IPS-NIHi7 (cell line): Measurements from ENCODE around the gene SERPINF2.
"Not testable (repeated sequence)": the region's sequence is repeated elsewhere in the genome, so short reads cannot be mapped to it uniquely, and the experiment has no call there.

Experiments
- DNase-seq: peaks from one replicate; pipeline ENCODE4 v3.0.0; 2012; ENCODE audit warnings: mixed read lengths; ENCODE audit errors: extremely low spot score

SERPINF2 gene

DNA sequence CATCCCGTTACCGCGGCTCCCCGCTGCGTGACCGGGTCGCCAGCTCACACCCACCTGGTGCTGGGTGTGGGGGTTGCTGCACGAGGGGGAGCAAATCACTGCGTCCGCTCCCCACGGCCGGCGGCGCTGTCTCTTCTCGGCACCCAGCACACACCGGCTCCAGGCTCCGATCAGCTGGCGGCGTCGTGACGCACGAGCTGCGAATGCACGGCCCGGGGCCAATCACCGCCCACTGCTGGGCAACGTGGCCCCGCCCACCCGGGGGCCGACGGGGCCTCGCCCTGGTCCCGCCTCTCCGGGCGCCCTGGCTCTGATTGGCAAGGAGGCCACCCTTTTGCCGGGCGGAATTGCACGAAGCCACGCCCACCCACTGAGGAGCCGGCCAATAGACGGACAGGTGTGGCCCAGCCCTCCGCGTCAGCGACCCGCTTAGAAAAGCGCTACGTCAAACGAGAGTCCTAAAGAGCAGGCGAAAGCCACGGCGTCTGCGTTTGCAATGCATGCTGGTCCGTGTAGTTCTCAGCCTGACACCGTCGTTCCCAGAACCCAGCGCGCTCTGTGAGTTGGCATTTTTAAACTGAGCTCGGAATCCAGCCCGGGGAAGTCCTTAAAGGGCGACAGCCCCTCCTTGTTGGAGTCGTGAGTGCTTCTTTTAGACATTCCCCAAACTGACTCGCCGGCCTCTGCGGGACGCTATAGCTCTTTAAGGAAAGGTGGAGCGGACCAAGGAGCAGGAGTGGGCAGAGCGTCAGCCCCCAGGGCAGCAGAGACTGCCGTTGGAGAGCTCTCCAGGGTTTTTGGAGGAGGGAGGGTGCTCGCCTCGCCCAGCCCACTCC lies 26.4 kb upstream of the SERPINF2 start:
- peak; percentile 98 for DNase-seq

DNA sequence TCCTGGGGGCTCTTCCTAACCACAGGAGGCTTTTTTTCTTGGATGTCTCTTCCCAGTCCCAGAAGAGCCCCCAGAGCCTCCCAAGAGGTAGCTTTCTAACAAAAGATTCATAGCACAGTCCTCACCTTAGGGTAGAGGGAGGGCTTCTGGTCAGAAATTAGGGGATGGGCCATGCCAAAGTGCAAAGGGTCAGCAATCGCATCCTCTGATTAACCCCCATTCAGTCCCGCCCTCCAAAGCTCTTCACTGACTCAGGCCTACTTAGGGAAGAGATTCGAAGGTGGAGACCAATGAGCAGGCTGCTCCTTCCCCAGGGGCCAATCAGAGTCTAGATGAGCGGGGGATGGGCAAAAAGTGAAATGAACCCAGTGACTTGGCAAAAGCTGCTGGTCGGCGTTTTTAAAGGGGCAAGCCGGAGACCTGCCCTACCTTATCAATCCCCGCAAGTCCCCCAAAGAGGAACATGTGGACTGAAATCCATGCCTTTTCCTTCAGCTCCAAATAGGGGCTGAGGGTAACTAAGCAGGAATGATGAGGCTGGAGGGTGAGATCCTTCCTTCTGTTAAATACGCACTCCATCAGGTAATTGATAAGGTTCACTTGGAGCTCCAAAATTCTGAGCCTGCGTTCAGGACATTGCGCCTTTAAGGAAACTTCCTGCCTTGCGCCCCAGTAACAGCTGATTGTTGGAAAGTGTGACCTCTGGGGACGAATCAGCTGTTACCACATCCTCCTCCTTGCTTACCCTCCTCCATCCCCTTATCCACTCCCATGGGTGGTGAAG lies 25.6 kb upstream of the SERPINF2 start:
- peak; percentile 94 for DNase-seq

DNA sequence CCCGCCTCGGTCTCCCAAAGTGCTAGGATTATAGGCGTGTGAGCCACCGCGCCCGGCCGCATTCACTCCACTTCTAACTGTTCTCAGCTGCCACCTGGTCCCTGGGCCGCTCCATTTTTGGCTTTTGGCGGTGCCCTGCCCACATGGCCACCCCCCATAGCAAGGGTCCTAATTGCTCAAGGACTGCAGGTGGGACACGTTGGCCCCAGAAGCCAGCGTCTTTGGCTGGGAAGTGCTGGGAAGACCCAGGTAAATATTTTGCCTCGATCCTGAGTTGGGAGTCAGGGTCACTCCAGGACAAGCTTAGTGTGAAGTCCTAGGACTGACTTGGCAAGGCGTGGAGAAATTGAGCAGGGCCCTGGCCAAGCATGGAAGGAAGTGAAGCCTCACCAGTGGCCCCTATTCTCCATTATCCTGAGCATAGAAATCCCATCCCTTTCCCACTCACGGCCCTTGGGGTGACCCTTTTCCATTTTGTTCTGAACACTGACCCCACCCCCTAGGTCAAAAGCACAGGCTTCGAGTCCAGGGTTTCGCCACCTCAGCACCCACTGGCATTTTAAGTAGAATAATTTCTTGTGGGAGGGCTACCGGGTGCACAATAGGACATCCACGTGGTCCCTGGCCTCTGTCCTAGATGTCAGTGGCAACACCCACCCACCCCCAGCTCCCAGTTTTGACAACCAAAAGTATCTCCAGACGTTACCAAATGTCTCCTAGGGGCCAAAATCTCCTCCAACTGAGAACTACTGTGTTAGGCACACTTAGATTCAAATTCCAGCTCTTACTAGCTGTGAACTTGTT lies 24.1 kb upstream of the SERPINF2 start:
- no peak for DNase-seq

DNA sequence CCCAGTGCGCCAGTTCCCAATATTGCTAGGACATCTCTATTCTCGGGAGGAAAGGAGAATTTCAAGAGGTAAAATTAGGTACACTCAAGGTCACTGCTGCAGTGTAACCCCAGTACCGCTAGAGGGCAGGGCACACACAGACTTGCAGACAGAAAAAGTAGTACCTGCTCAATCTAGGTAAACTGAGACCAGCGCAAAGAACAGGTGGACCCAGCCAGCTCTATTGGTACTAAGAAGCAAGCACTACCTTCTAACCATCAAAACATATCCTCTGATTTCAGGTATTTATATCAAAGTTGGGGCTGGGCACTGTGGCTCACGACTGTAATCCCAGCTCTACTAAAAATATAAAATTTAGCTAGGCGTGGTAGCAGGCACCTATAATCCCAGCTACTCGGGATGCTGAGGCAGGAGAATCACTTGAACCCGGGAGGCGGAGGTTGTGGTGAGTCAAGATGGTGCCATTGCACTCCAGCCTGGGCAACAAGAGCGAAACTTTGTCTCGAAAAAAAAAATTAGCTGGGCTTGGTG lies 21.8 kb upstream of the SERPINF2 start:
- no peak for DNase-seq

DNA sequence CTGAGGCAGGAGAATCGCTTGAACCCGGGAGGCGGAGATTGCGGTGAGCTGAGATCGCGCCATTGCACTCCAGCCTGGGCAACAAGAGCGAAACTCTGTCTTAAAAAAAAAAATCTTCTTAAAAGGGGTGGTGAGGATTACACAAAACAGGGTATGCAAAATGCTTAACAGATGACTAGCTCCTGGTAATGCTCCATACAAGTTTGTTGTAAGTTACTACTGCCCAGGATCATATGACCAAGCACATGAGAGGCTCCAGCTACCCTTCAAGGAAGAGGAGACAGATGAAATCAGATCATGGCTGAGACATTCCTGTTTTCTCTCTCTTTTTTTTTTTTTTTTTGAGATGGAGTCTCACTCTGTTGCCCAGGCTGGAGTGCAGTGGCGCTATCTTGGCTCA lies 20.6 kb upstream of the SERPINF2 start:
- DNase-seq = not testable (repeated sequence)

DNA sequence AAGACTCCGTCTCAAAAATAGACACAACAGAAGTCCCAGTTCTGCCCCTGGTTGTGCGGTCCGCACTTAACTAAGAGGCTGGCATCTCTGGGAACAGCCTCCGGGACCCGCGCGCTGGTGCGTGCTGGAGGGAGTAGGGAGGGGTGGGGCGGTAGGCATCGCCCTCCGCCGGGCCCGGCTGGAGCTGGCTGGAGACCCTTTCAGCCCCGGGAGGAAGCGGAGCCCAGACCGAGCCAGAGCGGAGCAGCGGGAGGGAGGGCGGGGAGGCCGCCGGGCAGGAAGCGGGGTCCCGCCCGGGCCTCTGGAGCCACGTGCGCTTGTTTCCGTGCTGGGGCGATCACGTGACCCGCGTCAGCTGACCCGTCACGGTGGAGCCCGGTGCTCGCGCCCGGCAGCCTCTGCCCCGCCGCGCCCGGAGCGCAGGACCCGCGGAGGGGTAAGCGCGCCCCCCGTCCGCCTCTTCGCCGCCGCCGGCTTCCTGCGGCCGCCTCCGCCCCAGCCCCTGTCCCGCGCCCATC lies 18.3 kb upstream of the SERPINF2 start, which contains the start of gene WDR81:
Gene WDR81, plus strand, starts transcription at position 354 of the 518 bp plus-strand sequence. CDS start 256 bp downstream, outside the sequence.
- peak; percentile 92 for DNase-seq

DNA sequence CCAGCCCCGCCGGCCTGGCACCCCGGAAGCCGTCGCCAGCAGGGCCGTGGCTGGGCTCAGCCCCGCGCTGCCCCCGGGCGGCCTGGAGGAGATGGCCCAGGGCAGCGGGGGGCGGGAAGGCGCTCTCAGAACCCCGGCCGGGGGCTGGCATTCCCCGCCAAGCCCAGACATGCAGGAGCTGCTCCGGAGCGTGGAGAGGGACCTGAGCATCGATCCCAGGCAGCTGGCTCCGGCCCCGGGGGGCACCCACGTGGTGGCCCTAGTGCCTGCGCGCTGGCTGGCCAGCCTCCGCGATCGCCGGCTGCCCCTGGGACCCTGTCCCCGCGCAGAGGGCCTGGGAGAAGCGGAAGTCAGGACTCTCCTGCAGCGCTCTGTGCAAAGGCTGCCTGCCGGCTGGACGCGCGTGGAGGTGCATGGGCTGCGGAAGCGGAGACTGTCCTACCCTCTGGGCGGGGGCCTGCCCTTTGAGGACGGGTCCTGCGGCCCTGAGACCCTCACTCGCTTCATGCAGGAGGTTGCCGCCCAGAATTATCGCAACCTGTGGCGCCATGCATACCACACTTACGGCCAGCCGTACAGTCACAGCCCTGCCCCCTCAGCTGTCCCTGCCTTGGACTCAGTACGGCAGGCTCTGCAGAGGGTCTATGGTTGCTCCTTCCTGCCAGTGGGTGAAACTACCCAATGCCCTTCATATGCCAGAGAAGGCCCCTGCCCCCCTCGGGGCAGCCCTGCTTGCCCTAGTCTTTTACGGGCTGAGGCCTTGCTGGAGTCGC lies 17.6 kb upstream of the SERPINF2 start:
- no peak for DNase-seq

DNA sequence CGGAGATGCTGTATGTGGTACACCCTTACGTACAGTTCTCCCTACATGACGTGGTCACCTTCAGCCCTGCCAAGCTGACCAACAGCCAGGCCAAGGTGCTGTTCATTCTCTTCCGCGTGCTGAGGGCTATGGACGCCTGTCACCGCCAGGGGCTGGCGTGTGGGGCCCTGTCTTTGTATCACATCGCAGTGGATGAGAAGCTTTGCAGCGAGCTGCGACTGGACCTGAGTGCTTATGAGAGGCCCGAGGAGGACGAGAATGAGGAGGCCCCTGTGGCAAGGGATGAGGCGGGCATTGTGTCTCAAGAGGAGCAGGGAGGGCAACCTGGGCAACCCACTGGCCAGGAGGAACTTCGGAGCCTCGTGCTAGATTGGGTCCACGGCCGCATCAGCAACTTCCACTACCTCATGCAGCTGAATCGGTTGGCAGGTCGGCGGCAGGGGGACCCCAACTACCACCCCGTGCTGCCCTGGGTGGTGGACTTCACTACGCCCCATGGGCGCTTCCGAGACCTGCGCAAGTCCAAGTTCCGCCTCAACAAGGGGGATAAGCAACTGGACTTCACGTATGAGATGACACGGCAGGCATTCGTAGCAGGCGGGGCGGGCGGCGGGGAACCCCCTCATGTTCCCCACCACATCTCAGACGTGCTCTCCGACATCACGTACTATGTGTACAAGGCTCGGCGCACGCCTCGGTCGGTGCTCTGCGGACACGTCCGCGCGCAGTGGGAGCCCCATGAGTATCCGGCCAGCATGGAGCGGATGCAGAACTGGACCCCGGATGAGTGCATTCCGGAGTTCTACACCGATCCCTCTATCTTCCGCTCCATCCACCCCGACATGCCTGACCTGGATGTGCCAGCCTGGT lies 16.8 kb upstream of the SERPINF2 start:
- no peak for DNase-seq

DNA sequence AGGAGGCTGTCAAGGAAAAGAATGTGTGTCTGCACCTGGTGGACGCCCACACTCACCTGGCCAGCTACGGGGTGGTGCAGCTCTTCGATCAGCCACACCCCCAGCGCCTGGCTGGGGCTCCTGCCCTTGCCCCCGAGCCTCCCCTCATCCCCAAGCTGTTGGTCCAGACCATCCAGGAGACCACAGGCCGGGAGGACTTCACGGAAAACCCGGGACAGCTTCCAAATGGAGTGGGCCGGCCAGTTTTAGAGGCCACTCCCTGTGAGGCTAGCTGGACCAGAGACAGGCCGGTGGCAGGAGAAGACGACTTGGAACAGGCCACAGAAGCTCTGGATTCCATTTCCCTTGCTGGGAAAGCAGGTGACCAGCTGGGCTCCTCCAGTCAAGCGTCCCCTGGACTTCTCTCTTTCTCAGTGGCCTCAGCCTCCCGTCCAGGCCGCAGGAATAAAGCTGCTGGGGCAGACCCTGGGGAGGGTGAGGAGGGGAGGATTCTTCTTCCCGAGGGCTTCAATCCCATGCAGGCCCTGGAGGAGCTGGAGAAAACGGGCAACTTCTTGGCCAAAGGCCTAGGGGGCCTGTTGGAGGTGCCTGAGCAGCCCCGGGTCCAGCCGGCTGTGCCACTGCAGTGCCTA lies 15.9 kb upstream of the SERPINF2 start:
- DNase-seq = no peak

DNA sequence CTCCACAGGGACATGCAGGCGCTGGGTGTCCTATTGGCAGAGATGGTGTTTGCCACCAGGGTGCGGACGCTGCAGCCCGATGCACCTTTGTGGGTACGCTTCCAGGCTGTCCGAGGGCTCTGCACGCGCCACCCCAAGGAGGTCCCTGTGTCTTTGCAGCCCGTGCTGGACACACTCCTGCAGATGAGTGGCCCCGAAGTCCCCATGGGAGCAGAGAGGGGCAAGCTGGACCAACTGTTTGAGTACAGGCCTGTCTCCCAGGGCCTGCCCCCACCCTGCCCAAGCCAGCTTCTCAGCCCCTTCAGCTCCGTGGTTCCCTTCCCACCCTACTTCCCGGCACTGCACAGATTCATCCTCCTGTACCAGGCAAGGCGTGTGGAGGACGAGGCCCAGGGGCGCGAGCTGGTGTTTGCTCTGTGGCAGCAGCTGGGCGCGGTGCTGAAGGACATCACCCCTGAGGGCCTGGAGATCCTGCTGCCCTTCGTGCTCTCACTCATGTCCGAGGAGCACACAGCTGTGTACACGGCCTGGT lies 15.3 kb upstream of the SERPINF2 start:
- DNase-seq = no peak

DNA sequence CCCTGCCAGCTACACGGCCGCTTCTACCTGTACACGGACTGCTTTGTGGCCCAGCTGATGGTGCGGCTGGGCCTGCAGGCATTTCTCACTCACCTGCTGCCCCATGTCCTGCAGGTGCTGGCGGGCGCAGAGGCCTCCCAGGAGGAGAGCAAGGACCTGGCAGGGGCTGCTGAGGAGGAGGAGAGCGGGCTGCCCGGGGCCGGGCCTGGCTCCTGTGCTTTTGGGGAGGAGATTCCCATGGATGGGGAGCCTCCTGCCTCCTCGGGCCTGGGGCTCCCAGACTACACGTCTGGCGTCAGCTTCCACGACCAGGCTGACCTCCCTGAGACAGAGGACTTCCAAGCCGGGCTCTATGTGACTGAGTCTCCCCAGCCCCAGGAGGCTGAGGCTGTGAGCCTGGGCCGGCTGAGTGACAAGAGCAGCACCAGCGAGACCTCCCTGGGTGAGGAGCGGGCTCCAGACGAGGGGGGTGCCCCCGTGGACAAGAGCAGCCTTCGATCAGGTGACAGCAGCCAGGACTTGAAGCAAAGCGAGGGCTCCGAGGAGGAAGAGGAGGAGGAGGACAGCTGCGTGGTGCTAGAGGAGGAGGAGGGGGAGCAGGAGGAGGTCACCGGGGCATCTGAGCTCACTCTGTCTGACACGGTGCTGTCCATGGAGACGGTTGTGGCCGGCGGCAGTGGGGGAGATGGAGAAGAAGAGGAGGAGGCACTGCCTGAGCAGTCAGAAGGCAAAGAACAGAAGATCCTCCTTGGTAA lies 14.6 kb upstream of the SERPINF2 start:
- DNase-seq = no peak

DNA sequence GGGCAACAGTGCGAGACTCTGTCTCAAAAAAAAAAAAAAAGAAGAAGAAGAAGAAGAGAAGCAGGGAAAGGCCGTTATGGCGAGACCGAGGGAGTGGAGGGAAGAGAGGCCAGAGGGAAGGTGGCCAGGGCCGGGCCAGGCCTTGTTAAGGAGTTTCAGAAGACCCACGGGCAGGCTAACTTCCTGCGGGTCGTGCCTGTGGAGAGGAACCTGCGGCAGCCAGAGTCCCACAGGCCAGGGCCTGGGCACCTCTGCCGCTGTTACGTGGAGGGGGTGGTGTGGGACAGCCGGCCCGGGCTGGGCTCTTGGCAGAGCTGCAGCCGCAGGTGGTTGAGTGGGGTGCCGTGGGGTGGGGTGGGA lies 12.7 kb upstream of the SERPINF2 start:
- DNase-seq = no peak

DNA sequence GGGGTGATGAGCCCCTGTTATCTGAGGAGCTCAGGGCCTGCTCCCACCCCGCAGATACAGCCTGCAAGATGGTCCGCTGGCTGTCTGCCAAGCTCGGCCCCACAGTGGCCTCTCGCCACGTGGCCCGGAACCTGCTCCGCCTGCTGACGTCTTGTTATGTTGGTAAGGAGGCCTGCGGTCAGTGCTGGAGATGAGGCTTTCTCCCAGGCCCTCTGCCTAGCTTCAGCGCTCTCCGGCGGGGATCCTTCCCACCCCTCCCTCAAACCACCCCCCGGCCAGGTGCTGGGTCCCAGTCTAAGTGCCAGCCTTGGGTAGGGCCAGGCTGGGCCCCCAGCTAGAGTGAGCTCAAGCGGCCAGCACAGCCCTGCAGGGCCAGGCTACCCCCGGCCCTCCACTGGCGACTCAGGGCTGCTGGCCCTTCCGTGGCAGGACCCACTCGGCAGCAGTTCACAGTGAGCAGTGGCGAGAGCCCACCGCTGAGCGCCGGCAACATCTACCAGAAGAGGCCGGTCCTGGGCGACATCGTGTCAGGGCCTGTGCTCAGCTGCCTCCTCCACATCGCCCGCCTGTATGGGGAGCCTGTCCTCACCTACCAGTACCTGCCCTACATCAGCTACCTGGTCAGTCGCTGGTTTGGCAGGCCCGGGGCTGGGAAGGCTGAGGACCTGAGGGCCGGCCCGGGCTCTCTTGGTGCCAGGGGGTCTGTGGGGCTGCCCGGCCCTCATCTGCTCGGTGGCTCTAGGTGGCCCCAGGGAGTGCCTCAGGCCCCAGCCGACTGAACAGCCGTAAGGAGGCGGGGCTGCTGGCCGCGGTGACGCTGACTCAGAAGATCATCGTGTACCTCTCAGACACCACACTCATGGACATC lies 12.1 kb upstream of the SERPINF2 start:
- DNase-seq = no peak

DNA sequence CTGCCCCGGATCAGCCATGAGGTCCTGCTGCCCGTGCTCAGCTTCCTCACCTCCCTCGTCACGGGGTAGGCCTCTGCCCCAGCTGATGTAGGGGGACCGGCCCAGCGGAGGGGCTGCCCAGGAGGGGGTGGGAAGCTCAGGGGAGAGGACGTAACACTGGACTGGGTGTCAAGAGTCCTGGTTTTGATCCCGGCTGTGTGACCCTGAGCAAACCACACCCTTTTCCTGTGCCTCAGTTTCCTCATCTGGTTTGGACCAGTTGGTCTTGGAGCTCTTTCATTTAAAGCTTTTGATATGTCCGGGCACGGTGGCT lies 11.5 kb upstream of the SERPINF2 start:
- no peak for DNase-seq

DNA sequence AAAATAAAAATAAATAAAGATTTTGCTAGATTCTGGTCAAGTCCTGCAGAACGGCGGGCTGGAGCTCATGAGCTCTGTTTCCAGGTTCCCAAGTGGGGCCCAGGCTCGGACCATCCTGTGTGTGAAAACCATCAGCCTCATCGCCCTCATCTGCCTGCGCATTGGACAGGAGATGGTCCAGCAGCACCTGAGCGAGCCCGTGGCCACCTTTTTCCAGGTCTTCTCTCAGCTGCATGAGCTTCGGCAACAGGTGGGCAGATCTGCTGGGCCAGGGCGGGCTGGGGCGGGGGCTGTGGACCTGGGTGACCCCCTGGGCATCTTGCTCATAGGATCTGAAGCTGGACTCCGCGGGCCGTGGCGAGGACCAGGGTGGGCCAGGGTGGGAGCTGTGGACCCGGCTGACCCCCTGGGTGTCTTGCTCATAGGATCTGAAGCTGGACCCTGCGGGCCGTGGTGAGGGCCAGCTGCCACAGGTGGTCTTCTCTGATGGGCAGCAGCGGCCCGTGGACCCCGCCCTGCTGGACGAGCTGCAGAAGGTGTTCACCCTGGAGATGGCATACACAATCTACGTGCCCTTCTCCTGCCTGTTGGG lies 10.3 kb upstream of the SERPINF2 start:
- no peak for DNase-seq

DNA sequence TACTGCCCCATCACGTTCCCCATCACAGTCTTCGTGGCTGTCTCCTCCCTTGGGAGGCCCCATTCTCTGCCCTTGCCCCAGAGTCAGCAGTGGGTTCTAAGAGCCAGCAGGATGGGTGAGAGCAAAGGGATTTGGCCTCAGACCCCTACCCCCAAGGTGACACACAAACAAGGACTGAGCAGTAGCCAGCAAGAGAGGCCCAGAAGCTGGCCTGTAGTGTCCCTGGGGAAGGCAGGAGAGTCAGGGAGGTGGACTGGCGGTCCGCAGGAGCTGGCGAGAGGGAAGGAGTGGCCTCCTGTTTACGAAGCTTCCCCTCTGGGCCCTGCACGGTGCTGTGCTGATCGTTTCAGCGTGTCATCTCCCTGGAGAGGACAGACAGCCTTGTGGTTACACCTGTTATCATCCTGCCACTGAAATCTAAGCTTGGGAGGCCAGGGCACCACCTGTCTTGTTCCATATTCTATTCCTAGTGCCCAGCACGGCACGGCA lies 9.8 kb upstream of the SERPINF2 start:
- no peak for DNase-seq

DNA sequence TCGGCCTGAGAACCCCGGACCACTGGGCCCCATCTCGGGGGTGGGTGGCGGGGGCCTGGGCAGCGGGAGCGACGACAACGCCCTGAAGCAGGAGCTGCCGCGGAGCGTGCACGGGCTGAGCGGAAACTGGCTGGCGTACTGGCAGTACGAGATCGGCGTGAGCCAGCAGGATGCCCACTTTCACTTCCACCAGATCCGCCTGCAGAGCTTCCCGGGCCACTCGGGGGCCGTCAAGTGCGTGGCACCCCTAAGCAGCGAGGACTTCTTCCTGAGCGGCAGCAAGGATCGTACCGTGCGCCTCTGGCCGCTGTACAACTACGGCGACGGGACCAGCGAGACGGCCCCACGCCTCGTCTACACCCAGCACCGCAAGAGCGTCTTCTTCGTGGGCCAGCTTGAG lies 8.9 kb upstream of the SERPINF2 start:
- DNase-seq = no peak
